A673 (cell line): ENCODE data around the gene GALP. TPM values are rescaled to one million over a fixed set of nuclear protein-coding genes. Genes with fewer than 3 reads are reported as not detected.

Experiments
- BruUV-seq: library from RNA; stranded (reverse); fragments of 400-500 nt; replicated peaks from 2 replicates; lab custom pipeline; 2021; lab: Mats Ljungman, UMichigan
- CTCF ChIA-PET: fragments of 300-600 bp; sonication (Branson Sonifier 250); formaldehyde crosslinking; loops from one replicate; lab custom pipeline; 2022; ENCODE audit warnings: antibody characterized with exemption; lab: Charles Lee
- POLR2A ChIA-PET: fragments of 300-600 bp; sonication (Branson Sonifier 250); formaldehyde crosslinking; loops from one replicate; lab custom pipeline; 2022; ENCODE audit warnings: antibody characterized with exemption; ENCODE audit not compliant: low non-redundant PET; lab: Charles Lee
- DNase-seq: peaks from one replicate; pipeline ENCODE4 v3.0.0-alpha.2; 2015; ENCODE audit warnings: low spot score
- H3K27ac ChIP-seq: fragments of 200-600 bp; sonication (generic); 2 replicates; pipeline ENCODE4 v1.5.1; 2016; ENCODE audit warnings: mixed run types, low read depth, mild to moderate bottlenecking, mixed read lengths, antibody characterized with exemption, low read length; ENCODE audit not compliant: poor library complexity, severe bottlenecking
- H3K27me3 ChIP-seq: fragments of 200-600 bp; sonication (generic); replicated peaks from 2 replicates; pipeline ENCODE4 v1.6.1; 2017; ENCODE audit warnings: mixed run types, low read depth, mild to moderate bottlenecking, mixed read lengths, antibody characterized with exemption, low read length; ENCODE audit not compliant: insufficient read depth, poor library complexity
- H3K36me3 ChIP-seq: fragments of 200-600 bp; sonication (generic); 2 replicates; pipeline ENCODE4 v1.6.1; 2016; ENCODE audit warnings: mixed run types, mild to moderate bottlenecking, mixed read lengths, antibody characterized with exemption, low read length; ENCODE audit not compliant: insufficient read depth, poor library complexity, severe bottlenecking
- H3K4me1 ChIP-seq: fragments of 200-600 bp; sonication (generic); 2 replicates; pipeline ENCODE4 v1.6.1; 2017; ENCODE audit warnings: mixed run types, mild to moderate bottlenecking, mixed read lengths, antibody characterized with exemption, low read length; ENCODE audit not compliant: insufficient read depth, poor library complexity, severe bottlenecking
- H3K4me3 ChIP-seq: fragments of 200-600 bp; sonication (generic); 2 replicates; pipeline ENCODE4 v1.5.1; 2016; ENCODE audit warnings: low read depth, mixed run types, mild to moderate bottlenecking, mixed read lengths, low read length; ENCODE audit not compliant: poor library complexity, severe bottlenecking
- H3K9me3 ChIP-seq: fragments of 200-600 bp; sonication (generic); 2 replicates; pipeline ENCODE4 v1.6.1; 2016; ENCODE audit warnings: mixed run types, low read depth, mild to moderate bottlenecking, mixed read lengths, antibody characterized with exemption, low read length; ENCODE audit not compliant: poor library complexity, severe bottlenecking
- EZH2 ChIP-seq: fragments of 200-600 bp; sonication (generic); IDR thresholded peaks from 2 replicates; pipeline ENCODE4 v1.6.1; 2017; ENCODE audit warnings: borderline replicate concordance, low read depth, mild to moderate bottlenecking, mixed read lengths, antibody characterized with exemption, low read length; ENCODE audit not compliant: poor library complexity, severe bottlenecking
- intact Hi-C: fragments of 100-400 bp; cut with micrococcal nuclease; formaldehyde crosslinking; loops from one replicate; pipeline ENCODE4 v1.10.0; 2022; ENCODE audit not compliant: unreplicated experiment
- total RNA-seq: library from RNA; stranded (reverse); gene quantifications from 2 replicates; pipeline ENCODE4 v1.2.3, GENCODE V29; 2021
- TF ChIP-seq, protein P1 (sequence below): fragments of 300-800, 200-600 bp; sonication (generic); conservative IDR thresholded peaks from 2 replicates; pipeline ENCODE4 v1.5.1; 2017; ENCODE audit warnings: low read depth, mild to moderate bottlenecking, antibody characterized with exemption, low read length, moderate library complexity, mixed read lengths

Gene GALP
- total RNA-seq, 1 experiment from 2014 or later, result not detected

DNA sequence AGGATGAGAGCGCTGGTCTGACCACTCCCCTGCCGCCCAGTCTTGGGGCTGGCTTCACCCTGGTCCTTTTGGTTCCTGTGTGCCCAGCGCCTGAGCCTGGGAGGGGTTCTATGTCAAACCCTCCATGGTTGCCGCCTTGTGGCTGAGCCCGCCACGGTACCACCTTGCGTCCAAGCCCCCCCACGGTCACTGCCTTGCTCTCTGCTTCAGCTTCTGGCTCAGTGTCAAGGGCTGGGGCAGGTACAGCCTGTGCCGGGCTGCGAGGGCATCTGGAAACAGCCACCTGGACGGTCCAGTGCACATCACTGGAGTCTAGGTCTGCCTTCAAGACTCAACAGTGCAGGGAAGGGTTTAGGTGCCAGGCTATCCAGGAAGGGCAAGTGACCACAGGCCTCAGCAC, 14.3 kb upstream of the GALP start:
- DNase-seq, result no peak
- Histone ChIP-seq H3K4me1 (no peaks in the 10 kb centered on the region), H3K9me3 (no peaks in the 10 kb centered on the region), H3K4me3 (no peak overlapping the region), H3K36me3 (peaks cover 8% of the 10 kb centered on the region), H3K27ac (no peak overlapping the region), H3K27me3 (no peaks in the 10 kb centered on the region)
- intact Hi-C loops, result no loop called here
- no peak for TF ChIP-seq EZH2
- TF ChIP-seq, protein P1, sequence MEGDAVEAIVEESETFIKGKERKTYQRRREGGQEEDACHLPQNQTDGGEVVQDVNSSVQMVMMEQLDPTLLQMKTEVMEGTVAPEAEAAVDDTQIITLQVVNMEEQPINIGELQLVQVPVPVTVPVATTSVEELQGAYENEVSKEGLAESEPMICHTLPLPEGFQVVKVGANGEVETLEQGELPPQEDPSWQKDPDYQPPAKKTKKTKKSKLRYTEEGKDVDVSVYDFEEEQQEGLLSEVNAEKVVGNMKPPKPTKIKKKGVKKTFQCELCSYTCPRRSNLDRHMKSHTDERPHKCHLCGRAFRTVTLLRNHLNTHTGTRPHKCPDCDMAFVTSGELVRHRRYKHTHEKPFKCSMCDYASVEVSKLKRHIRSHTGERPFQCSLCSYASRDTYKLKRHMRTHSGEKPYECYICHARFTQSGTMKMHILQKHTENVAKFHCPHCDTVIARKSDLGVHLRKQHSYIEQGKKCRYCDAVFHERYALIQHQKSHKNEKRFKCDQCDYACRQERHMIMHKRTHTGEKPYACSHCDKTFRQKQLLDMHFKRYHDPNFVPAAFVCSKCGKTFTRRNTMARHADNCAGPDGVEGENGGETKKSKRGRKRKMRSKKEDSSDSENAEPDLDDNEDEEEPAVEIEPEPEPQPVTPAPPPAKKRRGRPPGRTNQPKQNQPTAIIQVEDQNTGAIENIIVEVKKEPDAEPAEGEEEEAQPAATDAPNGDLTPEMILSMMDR, result no peak
- POLR2A ChIA-PET, result interaction anchor here (0.6 kb wide), 1 partner anchor 41 kb away, joined by 3 read pairs; no protein-coding TSS in a partner anchor
- CTCF ChIA-PET, result no interaction called here
- no TSS peak for BruUV-seq

DNA sequence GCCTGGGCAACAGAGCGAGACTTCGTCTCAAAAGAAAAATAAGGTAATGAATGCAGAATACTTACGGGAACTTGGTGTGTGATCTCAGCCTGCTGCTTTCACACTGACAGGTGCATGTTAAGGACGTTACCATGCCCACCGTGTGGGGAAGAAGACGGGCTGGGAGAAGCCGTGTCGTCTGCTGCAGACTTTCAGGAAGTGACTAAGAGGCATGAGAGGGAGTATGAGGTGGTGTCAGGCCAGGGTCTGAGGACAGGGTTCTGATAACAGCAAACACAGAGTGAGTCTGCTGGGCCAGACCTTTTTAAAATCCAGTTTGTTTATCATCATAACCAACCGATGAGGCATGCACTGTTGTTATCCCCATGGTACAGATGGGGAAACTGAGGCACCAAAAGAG, 13.6 kb upstream of the GALP start:
- Histone ChIP-seq H3K4me1 (no peaks in the 10 kb centered on the region), H3K27ac (no peak overlapping the region), H3K4me3 (no peak overlapping the region), H3K36me3 (peaks cover 8% of the 10 kb centered on the region), H3K27me3 (no peaks in the 10 kb centered on the region), H3K9me3 (no peaks in the 10 kb centered on the region)
- intact Hi-C loops, result no loop called here
- no TSS peak for BruUV-seq
- no peak for TF ChIP-seq EZH2
- TF ChIP-seq, protein P1, result no peak
- no peak for DNase-seq
- POLR2A ChIA-PET, result no interaction called here
- CTCF ChIA-PET, result no interaction called here

DNA sequence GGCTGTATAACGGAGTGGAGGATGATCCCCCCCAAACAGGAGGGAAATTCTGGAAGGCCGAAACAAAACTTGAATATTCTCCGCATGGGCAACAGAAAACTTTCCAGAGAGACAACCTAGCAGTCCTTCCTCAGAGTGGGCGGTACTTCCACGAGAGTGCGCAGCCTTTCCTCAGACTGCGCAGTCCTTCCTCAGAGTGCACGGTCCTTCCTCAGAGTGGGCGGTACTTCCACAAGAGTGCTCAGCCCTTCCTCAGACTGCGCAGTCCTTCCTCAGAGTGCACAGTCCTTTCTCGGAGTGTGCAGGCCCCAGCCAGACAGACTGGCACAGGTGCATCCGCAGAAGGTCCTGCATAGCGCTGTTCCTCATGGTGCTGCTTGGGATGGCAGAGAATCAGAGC, 12.7 kb upstream of the GALP start:
- no peaks in the 10 kb centered on the region for H3K27me3 ChIP-seq
- H3K27ac ChIP-seq, result no peak overlapping the region
- H3K4me1 ChIP-seq, result no peaks in the 10 kb centered on the region
- ChIA-PET POLR2A (no interaction called here), CTCF (no interaction called here)
- H3K9me3 ChIP-seq, result no peaks in the 10 kb centered on the region
- no peak for TF ChIP-seq EZH2
- TF ChIP-seq, protein P1, result no peak
- intact Hi-C loops, result no loop called here
- H3K36me3 ChIP-seq, result peaks cover 8% of the 10 kb centered on the region
- no peak overlapping the region for H3K4me3 ChIP-seq
- no TSS peak for BruUV-seq
- DNase-seq, result no peak
